Stimulated activated CD8-positive, alpha-beta memory T cell treated with anti-CD3 and anti-CD28 coated beads, Interleukin-12 subunit alpha, Interleukin-12 subunit beta, amount 100 ng/mL, for 1 hour (primary cell): Measurements from ENCODE around the gene HAGHL.
"Not testable (repeated sequence)": the region's sequence is repeated elsewhere in the genome, so short reads cannot be mapped to it uniquely, and the experiment has no call there.

ENCODE experiments used
- DNase-seq: peaks from one replicate; pipeline ENCODE4 v3.0.0-alpha.2; 2020; ENCODE audit warnings: low read depth

Gene HAGHL

GRCh38 chr16:774086-775001 is 47.4 kb downstream of the HAGHL start:
- DNase-seq, result no peak

DNA sequence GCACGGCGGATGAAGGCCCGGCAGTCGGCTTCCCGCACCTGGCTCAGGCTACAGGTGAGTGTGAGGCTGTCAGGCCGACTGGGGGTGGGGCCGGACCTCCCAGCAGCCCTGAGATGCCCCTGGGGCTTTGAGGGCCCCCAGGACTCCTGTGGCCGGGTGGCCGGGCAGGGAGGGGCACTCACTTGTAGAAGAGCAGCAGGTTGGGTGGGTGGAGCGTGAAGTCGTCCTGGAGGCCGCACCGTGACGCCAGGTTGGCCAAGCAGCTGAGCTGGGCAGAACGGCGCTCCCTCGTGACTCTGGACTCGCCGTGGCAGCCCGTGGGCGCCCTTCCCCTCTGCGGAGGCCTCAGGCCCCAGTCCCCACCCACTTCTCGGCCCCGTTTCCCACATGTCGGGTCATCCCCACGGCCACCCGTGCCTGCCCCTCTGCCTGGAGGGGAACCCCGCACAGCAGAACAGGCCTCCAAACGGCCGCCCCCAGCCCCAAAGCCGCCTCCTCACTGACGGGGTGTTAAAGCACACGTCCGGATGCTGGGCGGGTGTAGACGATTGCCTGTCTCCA is 48.4 kb downstream of the HAGHL start:
- no peak for DNase-seq

DNA sequence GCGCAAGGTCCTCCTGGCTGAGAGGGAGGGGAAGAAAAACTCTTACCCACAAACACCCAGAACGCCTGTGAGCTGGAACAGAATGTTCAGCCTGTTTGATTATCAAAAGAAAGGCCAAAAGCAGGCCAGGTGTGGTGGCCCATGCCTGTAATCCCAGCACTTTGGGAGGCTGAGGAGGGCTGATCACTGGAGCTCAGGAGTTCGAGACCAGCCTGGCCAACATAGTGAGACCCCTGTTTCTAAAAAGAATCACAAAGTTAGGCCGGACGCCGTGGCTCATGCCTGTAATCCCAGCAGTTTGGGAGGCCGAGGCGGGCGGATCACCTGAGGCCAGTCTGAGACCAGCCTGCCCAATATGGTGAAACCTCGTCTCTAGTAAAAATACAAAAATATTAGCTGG is 49.4 kb downstream of the HAGHL start:
- DNase-seq, result not testable (repeated sequence)

- no peak for DNase-seq
Observed at GRCh38 chr16:776824-777223, 49.9 kb downstream of the HAGHL start.

GRCh38 chr16:777826-778225 is 50.9 kb downstream of the HAGHL start:
- DNase-seq, result no peak

GRCh38 chr16:778447-778846 is 51.5 kb downstream of the HAGHL start:
- no peak for DNase-seq

GRCh38 chr16:778909-779527 is 52.1 kb downstream of the HAGHL start:
- DNase-seq, result no peak
